ENCODE data around the gene PPIG. TPM values are rescaled to one million over a fixed set of nuclear protein-coding genes. Genes with fewer than 3 reads are reported as not detected.
"Not testable (repeated sequence)": the region's sequence is repeated elsewhere in the genome, so short reads cannot be mapped to it uniquely, and the experiment has no call there.

The PPIG gene
- polyA plus RNA-seq, 4 donors: 84.1 to 111 (median 102) TPM

GRCh38 chr2:169661265-169661664 is 77.1 kb downstream of the PPIG start:
- DNase-seq (ENCODE audit: low read depth in 4 of 4, low spot score in 2 of 4): no peak

DNA sequence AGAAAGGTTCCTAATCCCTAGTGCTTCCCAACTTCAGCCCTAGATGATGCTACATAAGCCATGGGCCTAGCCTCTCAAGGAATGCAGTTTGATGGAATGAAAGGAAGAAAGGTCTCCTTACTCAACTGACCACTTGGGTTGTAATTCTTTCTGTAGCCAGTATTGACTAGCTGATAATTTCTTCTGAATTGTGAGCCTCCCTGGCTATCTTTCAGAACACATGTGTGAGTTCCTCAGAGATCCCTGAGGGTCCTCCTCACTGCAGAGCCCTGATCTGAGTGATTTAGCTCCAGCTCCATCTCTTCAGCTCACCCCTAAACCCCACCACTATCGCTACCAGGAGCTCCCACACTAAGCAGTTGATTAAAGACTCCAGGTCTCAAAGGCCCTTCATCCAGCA is 78.6 kb downstream of the PPIG start:
- no peak for DNase-seq (ENCODE audit: low read depth in 4 of 4, low spot score in 2 of 4)

DNA sequence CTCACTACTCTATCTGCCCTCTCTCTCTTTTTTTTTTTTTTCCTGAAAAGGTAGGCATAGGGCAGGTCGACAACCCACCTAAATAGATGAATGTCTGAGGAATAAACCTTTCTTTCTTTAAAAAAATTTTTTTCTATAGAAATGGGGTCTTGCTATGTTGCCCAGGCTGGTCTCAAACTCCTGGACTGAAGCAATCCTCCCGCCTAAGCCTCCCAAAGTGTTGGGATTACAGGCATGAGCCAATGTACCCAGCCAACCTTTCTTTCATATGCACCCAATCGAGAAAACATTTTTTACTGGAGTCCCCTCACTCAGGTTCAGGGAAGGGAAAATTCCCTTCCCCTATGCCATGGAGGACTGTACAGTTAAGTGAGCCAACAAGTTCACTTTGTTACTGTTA is 79.1 kb downstream of the PPIG start:
- DNase-seq (ENCODE audit: low read depth in 4 of 4, low spot score in 2 of 4): no peak

- no peak for DNase-seq (ENCODE audit: low read depth in 4 of 4, low spot score in 2 of 4)
Observed at GRCh38 chr2:169664600-169664977, 80.4 kb downstream of the PPIG start.

DNA sequence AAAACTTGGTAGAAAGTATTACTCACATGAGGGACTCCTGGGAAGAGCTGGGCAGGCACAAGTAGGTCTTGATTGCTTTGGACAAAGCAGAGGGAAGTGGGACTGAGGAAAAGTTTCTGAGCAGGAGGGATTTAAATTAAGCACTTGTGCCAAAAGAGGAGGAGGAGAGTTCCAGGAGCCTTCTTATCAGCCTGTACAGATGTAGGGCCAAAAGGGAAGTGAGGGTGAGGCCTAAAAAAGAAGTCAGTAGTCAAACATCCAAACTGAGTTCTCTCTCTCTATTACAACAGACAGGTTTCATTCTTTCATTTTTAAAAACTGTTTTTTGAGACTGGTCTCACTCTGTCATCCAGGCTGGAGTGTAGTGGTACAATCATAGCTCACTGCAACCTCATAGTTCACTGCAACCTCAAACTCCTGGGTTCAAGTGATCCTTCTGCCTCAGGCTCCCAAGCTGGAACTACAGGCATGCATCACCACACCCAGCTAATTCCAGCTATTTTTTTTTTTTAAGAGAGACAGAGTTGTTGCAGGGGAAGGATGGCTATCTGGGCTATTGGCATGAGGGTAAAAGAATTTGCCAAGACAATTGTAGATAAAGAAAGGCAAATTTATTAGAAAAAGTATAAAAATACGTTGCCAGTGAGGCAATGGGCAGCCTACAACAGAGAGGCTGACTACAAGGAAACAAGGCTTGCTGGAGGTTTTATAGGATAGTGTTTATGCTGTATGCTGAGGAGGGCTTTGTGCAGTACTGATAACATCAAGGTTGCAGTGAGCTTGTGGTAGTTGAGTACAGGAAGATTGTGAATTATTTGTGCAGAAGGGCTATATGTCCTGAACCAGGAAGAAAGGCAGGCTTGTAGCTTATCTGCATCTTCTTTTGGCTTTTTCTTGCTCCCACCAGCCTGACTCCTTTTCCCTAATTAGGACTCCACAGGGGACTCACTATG is 81.1 kb downstream of the PPIG start:
- no peak for DNase-seq (ENCODE audit: low read depth in 4 of 4, low spot score in 2 of 4)

- DNase-seq (ENCODE audit: low read depth in 4 of 4, low spot score in 2 of 4): no peak
Observed at GRCh38 chr2:169667583-169667982, 83.4 kb downstream of the PPIG start.

GRCh38 chr2:169670215-169670651 is 86.1 kb downstream of the PPIG start:
- no peak for DNase-seq (ENCODE audit: low read depth in 4 of 4, low spot score in 2 of 4)

DNA sequence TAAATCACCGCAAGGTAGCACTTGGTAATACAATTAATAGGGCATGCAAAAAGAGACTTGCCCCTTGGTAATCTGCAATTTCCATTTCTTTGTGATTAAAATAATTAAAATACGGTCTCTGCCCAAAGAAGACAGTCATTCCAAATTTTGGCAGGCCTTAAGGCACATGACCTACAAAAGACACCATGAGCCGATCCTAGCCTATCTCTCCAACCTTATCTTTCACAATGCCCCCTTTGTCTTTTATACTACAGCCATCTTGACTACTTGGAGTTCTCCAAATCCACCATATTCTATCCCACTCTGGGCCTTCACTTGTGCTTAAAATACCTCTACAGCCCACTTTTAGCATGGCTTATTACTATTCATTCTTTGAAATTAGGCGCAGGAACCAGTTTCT is 86.8 kb downstream of the PPIG start:
- DNase-seq (ENCODE audit: low read depth in 4 of 4, low spot score in 2 of 4): no peak

- no peak for DNase-seq (ENCODE audit: low read depth in 4 of 4, low spot score in 2 of 4)
Observed at GRCh38 chr2:169672406-169672805, 88.3 kb downstream of the PPIG start.

GRCh38 chr2:169673106-169673505 is 89.0 kb downstream of the PPIG start:
- DNase-seq (ENCODE audit: low read depth in 4 of 4, low spot score in 2 of 4): no peak

DNA sequence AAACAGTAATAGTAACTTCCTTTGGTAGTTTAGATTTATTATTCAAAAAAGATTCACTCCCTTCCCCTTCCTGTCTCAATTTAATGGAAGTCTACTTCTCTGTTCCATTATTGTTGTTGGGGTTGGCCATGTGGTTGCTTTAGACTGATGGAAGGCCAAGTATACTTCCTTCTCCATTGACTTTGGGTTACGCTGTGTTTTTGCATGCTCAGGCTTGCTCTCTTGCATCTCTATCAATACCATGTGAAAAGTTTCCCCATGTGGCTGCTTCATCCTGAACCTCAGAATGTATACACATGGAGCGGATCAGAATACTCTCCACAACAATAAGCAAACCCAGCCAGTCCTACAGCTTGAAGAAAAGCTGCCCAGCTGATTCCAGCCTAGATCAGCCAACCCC is 89.8 kb downstream of the PPIG start:
- no peak for DNase-seq (ENCODE audit: low read depth in 4 of 4, low spot score in 2 of 4)

GRCh38 chr2:169676357-169676756 is 92.2 kb downstream of the PPIG start:
- DNase-seq (ENCODE audit: low read depth in 4 of 4, low spot score in 2 of 4): no peak

- DNase-seq (ENCODE audit: low read depth in 4 of 4, low spot score in 2 of 4): no peak
Observed at GRCh38 chr2:169676850-169677249, 92.7 kb downstream of the PPIG start.

DNA sequence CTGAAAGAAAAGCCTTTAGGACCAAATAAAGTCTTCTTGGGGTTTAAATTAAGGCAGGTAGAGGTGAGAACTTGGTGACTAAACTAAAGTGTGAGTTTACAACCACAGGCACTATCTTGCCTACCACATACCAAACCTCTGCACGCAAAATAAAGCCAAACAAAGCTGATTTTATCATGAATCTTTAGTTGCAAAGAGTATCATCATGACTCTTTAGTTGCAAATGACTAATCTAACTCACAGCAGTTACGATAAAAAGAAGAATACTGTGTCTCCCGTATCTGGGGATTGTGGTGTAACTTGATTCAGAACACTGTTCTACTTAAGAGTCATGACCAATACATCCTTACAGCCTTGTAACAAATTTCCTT is 98.9 kb downstream of the PPIG start:
- no peak for DNase-seq (ENCODE audit: low read depth in 4 of 4, low spot score in 2 of 4)

DNA sequence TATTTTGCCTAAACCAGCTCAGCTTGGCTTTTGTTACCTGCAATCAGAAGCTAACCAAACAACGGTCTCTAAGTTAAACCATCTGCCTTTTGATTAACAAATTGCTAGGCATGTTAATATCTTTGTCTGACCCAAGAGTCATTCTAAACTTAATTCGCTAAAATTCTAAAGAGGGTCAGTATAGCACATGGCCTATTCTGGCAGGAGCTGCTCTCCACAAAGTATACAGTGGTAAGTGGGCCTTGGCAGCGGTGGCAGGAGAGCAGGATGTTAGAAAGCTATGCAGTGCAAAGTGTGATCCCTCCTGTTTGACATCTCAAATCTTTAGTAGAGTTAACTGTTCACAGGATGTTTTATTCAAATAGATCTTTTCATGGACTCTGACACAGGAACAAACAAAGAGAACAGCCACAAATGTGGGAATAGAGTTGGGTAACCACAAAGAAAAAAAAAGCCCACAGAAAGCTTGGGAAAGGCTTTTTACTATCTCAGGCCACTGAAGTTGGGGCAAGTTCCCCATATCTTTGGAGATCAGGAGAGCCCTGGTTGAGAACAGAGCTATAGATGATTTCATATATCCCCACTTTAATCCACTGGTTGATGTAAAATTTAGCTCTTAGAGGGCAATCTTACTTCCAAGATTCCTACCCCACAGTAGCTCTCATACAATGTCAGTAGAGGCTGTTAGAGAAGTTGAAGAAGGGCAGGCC is 99.4 kb downstream of the PPIG start:
- no peak for DNase-seq (ENCODE audit: low read depth in 4 of 4, low spot score in 2 of 4)

DNA sequence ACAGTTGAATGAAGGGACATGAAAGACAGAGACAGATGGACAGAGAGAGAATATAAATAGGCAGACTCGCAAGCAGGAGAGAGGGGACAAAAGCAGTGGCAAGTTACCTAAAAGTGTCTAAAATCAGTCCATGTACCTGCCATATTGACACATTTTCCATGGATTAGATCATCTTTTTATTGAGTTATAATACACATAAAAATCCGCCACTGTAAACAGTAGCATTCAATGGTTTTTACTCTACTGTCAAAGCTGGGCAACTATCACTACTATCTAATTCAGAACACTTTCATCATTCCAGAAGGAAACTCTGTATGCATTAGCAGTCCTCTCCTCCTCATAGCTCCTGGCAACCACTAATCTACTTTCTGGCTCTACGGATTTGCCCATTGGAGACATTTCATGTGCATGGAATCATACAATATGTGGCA is 100.0 kb downstream of the PPIG start:
- DNase-seq (ENCODE audit: low read depth in 4 of 4, low spot score in 2 of 4): no peak

DNA sequence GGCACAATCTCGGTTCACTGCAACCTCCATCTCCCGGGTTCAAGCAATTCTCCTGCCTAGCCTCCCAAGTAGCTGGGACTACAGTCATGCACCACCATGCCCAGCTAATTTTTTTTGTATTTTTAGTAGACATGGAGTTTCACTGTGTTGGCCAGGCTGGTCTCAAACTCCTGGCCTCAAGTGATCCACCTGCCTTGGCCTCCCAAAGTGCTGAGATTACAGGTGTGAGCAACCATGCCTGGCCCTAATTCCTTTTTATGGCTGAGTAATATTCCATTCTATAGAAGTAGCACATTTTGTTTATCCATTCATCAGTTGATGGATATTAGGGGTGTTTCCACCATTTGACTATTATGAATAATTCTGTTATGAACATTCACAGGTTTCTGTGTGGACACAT is 100.6 kb downstream of the PPIG start:
- not testable (repeated sequence) for DNase-seq (ENCODE audit: low read depth in 4 of 4, low spot score in 2 of 4)

DNA sequence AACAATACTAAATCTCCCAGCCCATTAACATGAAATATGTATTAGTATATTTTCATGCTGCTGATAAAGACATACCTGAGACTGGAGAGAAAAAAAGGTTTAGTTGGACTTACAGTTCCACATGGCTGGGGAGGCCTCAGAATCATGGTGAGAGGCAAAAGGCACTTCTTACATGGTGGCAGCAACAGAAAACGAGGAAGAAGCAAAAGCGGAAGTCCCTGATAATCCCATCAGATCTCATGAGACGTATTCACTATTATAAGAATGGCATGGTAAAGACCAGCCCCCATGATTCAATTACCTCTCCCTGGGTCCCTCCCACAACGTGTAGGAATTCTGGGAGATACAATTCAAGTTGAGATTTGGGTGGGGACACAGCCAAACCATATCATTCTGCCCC is 102.7 kb downstream of the PPIG start:
- DNase-seq (ENCODE audit: low read depth in 4 of 4, low spot score in 2 of 4): not testable (repeated sequence)

- not testable (repeated sequence) for DNase-seq (ENCODE audit: low read depth in 4 of 4, low spot score in 2 of 4)
Observed at GRCh38 chr2:169687943-169688342, 103.8 kb downstream of the PPIG start.

DNA sequence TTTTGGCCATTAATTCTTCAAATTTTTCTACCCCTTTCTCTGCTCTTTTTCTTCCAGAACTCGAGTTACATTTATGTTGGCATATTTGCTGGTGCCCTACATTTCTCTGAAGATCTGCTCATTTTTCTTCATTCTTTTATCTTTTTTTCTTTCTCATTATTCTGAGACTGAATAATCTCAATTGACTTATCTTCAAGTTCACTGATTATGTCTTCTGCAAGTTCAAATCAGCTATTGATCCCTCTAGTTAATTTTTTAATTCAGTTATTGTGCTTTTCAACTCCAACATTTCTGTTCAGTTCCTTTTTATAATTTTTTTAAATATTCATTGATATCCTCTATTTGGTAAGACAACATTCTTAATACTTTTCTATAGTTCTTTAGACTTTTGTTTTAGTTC is 106.8 kb downstream of the PPIG start:
- no peak for DNase-seq (ENCODE audit: low read depth in 4 of 4, low spot score in 2 of 4)

Data from left renal cortex interstitium (tissue), 4 donors.